Keratinocyte (primary cell): Measurements from ENCODE around the gene GRM2. TPM values are rescaled to one million over a fixed set of nuclear protein-coding genes. Genes with fewer than 3 reads are reported as not detected.

ENCODE experiments used
- DNase-seq: peaks from one replicate; pipeline ENCODE4 v3.0.0-alpha.2; 2011; ENCODE audit warnings: low read depth, missing footprints, low spot score
- FAIRE-seq: peaks from 2 replicates; lab custom pipeline; 2011; peaks lifted over from hg19 to GRCh38; lab: Jason Lieb, UNC
- H2AFZ ChIP-seq: 2 replicates; pipeline ENCODE4 v1.6.0; 2012; ENCODE audit warnings: low read length, control low read depth, inconsistent platforms; ENCODE audit not compliant: control insufficient read depth
- H3K27ac ChIP-seq: 2 replicates; pipeline ENCODE4 v1.5.1; 2011; ENCODE audit warnings: low read length; ENCODE audit not compliant: control insufficient read depth, insufficient read depth
- H3K27me3 ChIP-seq: 3 replicates; pipeline ENCODE4 v1.6.0; 2011; ENCODE audit warnings: low read length; ENCODE audit not compliant: control insufficient read depth, insufficient read depth; ENCODE audit errors: extremely low read depth
- H3K36me3 ChIP-seq, 2 experiments: 2 replicates in 1 of 2; 3 replicates in 1 of 2; pipeline ENCODE4 v1.5.1; 2011; ENCODE audit warnings: low read length in 2 of 2, mild to moderate bottlenecking in 1 of 2; ENCODE audit not compliant: control insufficient read depth in 2 of 2, insufficient read depth in 2 of 2; ENCODE audit errors: extremely low read depth in 1 of 2
- H3K4me1 ChIP-seq: 3 replicates; pipeline ENCODE4 v1.5.1; 2011; ENCODE audit warnings: low read length; ENCODE audit not compliant: control insufficient read depth, insufficient read depth; ENCODE audit errors: extremely low read depth
- H3K4me2 ChIP-seq: 3 replicates; pipeline ENCODE4 v1.6.0; 2011; ENCODE audit warnings: low read depth, low read length; ENCODE audit not compliant: control insufficient read depth, insufficient read depth; ENCODE audit errors: extremely low read depth
- H3K4me3 ChIP-seq, 3 experiments: fragments of 200-600 bp in 1 of 3; sonication (generic) in 1 of 3; 2 replicates in 2 of 3; 3 replicates in 1 of 3; pipeline ENCODE4 v1.5.1; 2011 to 2016; ENCODE audit warnings: low read length in 3 of 3, mild to moderate bottlenecking in 3 of 3, control low read depth in 2 of 3, inconsistent platforms in 1 of 3, low read depth in 1 of 3, mixed read lengths in 1 of 3, mixed run types in 1 of 3, moderate library complexity in 1 of 3; ENCODE audit not compliant: control insufficient read depth in 2 of 3, insufficient read depth in 2 of 3; ENCODE audit errors: extremely low read depth in 1 of 3
- H3K79me2 ChIP-seq: 2 replicates; pipeline ENCODE4 v1.6.0; 2012; ENCODE audit warnings: low read length; ENCODE audit not compliant: control insufficient read depth, insufficient read depth
- H3K9ac ChIP-seq: 3 replicates; pipeline ENCODE4 v1.6.0; 2011; ENCODE audit warnings: low read length; ENCODE audit not compliant: control insufficient read depth, insufficient read depth; ENCODE audit errors: extremely low read depth
- H3K9me1 ChIP-seq: 3 replicates; pipeline ENCODE4 v1.6.0; 2011; ENCODE audit warnings: low read length; ENCODE audit not compliant: control insufficient read depth, insufficient read depth; ENCODE audit errors: extremely low read depth
- H3K9me3 ChIP-seq: 2 replicates; pipeline ENCODE4 v1.5.1; 2012; ENCODE audit warnings: low read depth, low read length; ENCODE audit not compliant: control insufficient read depth
- H4K20me1 ChIP-seq: 3 replicates; pipeline ENCODE4 v1.6.0; 2011; ENCODE audit warnings: low read length; ENCODE audit not compliant: control insufficient read depth, insufficient read depth; ENCODE audit errors: extremely low read depth
- EZH2 ChIP-seq: IDR thresholded peaks from one replicate; pipeline ENCODE4 v1.6.1; 2012; ENCODE audit warnings: inconsistent platforms, mild to moderate bottlenecking, low read length, moderate library complexity
- dilution Hi-C: fragments of 300-500 bp; cut with MboI; formaldehyde crosslinking; loops from one replicate; pipeline ENCODE4 v1.7.0; 2020; ENCODE audit warnings: low sequenced_read_pairs; ENCODE audit not compliant: extremely low pct_ligation_motif_present
- polyA plus RNA-seq, 5 experiments: library from polyadenylated mRNA; depleted of rRNA in 3 of 5; stranded (reverse) in 3 of 5; stranded (forward) in 1 of 5; unstranded in 1 of 5; fragments of >200 nt; gene quantifications; 1 replicate in 1 of 5; 2 replicates in 3 of 5; 3 replicates in 1 of 5; pipeline versions ENCODE4 v1.2.1 to v1.2.3, GENCODE V29; 2011 to 2012; ENCODE audit warnings: missing spikeins in 2 of 5, low read depth in 1 of 5, low replicate concordance in 1 of 5
- TF ChIP-seq, protein P1 (sequence below), 3 experiments: IDR thresholded peaks in 1 of 3; conservative IDR thresholded peaks in 1 of 3; optimal IDR thresholded peaks in 1 of 3; 2 replicates in 2 of 3; 3 replicates in 1 of 3; pipeline versions ENCODE3 to v1.5.1; 2011; ENCODE audit warnings: low read length in 3 of 3, mild to moderate bottlenecking in 3 of 3, moderate library complexity in 2 of 3, control low read depth in 1 of 3, inconsistent platforms in 1 of 3; ENCODE audit not compliant: insufficient read depth in 2 of 3; ENCODE audit errors: extremely low read depth in 1 of 3

The GRM2 gene
- polyA plus RNA-seq, 1 donor (not counting 4 experiments of a cell fraction or from before 2014, with no cell fraction given): 0.07 TPM

DNA sequence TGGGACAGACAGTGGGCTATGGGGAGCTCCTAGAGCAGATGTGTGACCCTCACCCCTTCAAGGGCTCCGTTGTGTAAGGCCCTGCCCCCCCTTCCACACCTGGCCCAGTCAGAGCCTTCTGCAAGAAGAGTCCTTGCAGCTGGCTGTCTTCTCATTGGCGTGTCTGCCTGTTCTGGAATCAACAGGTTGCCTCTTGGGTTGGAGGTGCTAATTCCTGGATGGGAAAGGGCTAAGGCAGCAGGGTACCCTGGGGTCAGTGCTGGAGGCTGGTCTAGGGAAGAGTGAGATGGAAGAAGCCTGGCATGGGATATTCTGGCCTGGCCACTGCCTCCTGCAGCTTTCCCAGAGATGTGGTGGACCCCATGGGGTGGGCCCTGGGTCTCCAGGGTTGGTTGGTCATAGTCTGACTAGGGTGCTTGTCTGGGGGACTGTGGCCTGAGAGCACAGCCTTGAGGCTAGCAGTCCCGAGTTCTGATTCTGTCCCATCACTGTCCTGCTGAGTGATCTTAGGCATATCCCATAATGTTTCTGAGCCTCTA lies 30.7 kb upstream of the GRM2 start:
- dilution Hi-C loops: no loop called here
- no peak for TF ChIP-seq EZH2
- TF ChIP-seq, protein P1, sequence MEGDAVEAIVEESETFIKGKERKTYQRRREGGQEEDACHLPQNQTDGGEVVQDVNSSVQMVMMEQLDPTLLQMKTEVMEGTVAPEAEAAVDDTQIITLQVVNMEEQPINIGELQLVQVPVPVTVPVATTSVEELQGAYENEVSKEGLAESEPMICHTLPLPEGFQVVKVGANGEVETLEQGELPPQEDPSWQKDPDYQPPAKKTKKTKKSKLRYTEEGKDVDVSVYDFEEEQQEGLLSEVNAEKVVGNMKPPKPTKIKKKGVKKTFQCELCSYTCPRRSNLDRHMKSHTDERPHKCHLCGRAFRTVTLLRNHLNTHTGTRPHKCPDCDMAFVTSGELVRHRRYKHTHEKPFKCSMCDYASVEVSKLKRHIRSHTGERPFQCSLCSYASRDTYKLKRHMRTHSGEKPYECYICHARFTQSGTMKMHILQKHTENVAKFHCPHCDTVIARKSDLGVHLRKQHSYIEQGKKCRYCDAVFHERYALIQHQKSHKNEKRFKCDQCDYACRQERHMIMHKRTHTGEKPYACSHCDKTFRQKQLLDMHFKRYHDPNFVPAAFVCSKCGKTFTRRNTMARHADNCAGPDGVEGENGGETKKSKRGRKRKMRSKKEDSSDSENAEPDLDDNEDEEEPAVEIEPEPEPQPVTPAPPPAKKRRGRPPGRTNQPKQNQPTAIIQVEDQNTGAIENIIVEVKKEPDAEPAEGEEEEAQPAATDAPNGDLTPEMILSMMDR (optimal IDR thresholded peaks at IDR 0.05 in 1 of 3, IDR thresholded peaks at IDR 0.05 in 1 of 3, conservative IDR thresholded peaks at IDR 0.05 in 1 of 3; ENCODE audit: extremely low read depth in 1 of 3, insufficient read depth in 2 of 3, low read length in 3 of 3): no peak
- Histone ChIP-seq H3K9ac (no peak overlapping the region), H3K4me3 (no peak overlapping the region), H3K36me3 (peaks cover 2 to 18% of the 10 kb centered on the region in 2 experiments), H3K79me2 (peaks cover 14% of the 10 kb centered on the region), H3K9me3 (no peaks in the 10 kb centered on the region), H3K27me3 (no peaks in the 10 kb centered on the region), H3K27ac (no peak overlapping the region), H3K4me1 (peaks cover 58% of the 10 kb centered on the region), H3K4me2 (no peak overlapping the region), H2AFZ (no peak overlapping the region), H3K9me1 (peaks cover 9% of the 10 kb centered on the region), H4K20me1 (no peaks in the 10 kb centered on the region)
- no peak for DNase-seq
- no peak for FAIRE-seq

DNA sequence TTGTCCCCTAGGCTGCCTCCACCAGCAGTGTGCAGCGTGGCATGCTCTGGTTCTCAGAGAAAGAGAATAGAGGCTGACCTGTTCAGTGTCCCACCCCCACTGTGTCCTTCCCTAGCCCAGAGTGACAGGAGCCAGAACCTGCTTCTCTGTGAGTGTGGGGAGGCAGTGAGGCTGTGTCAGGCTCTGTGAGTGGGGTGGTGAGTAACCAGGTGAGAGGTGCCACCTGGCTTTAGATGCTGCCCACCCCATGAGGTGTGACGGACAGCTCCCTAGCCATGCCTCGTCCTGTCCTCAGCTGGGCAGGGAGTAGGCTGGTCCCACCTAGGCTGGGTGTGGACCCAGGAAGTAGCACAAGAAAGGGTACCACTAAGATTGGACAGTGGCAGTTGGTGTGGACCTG lies 29.5 kb upstream of the GRM2 start:
- Histone ChIP-seq H3K27me3 (no peaks in the 10 kb centered on the region), H3K9me1 (peaks cover 9% of the 10 kb centered on the region), H2AFZ (no peak overlapping the region), H3K4me1 (peaks cover 63% of the 10 kb centered on the region), H3K9ac (no peak overlapping the region), H3K9me3 (no peaks in the 10 kb centered on the region), H3K4me3 (no peak overlapping the region), H4K20me1 (no peaks in the 10 kb centered on the region), H3K36me3 (peaks cover 2 to 18% of the 10 kb centered on the region in 2 experiments), H3K79me2 (peaks cover 14% of the 10 kb centered on the region), H3K4me2 (no peak overlapping the region), H3K27ac (no peak overlapping the region)
- TF ChIP-seq, protein P1 (optimal IDR thresholded peaks at IDR 0.05 in 1 of 3, IDR thresholded peaks at IDR 0.05 in 1 of 3, conservative IDR thresholded peaks at IDR 0.05 in 1 of 3; ENCODE audit: extremely low read depth in 1 of 3, insufficient read depth in 2 of 3, low read length in 3 of 3): no peak
- TF ChIP-seq EZH2: no peak
- dilution Hi-C loops: no loop called here
- no peak for FAIRE-seq
- no peak for DNase-seq
